Measurements from ENCODE around the gene DIAPH3. TPM values are rescaled to one million over a fixed set of nuclear protein-coding genes. Genes with fewer than 3 reads are reported as not detected.

Gene DIAPH3
- total and polyA plus RNA-seq, 2 experiments from 2014 or later: 2.9 to 5.2 TPM

DNA sequence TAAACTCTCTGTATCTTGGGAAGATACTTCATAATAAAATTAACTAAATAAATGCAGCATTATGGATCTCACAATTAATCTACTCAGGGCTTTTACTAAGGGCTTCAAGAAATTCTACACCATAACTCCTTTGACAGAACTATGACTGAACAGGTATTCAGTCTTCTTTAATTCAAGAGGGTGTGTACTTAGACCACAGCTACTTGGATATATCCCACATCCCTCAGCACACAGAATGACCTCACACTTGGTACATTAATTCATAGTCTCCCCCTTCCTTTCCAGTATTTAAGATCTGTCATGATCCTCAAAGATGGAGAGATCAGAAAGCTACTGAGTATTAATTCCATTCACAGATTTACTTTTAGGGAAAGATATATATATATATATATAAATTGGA, 11.6 kb downstream of the DIAPH3 start:
- H3K4me1 ChIP-seq (ENCODE audit: low read depth): no peaks in the 10 kb centered on the region
- no peak for DNase-seq (ENCODE audit: low read depth in 1 of 2, low spot score in 1 of 2)
- TF ChIP-seq, protein P1, sequence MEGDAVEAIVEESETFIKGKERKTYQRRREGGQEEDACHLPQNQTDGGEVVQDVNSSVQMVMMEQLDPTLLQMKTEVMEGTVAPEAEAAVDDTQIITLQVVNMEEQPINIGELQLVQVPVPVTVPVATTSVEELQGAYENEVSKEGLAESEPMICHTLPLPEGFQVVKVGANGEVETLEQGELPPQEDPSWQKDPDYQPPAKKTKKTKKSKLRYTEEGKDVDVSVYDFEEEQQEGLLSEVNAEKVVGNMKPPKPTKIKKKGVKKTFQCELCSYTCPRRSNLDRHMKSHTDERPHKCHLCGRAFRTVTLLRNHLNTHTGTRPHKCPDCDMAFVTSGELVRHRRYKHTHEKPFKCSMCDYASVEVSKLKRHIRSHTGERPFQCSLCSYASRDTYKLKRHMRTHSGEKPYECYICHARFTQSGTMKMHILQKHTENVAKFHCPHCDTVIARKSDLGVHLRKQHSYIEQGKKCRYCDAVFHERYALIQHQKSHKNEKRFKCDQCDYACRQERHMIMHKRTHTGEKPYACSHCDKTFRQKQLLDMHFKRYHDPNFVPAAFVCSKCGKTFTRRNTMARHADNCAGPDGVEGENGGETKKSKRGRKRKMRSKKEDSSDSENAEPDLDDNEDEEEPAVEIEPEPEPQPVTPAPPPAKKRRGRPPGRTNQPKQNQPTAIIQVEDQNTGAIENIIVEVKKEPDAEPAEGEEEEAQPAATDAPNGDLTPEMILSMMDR (IDR thresholded peaks at IDR 0.05; ENCODE audit: low read depth, low read length): no peak
- no peak overlapping the region for H3K4me3 ChIP-seq
- H3K36me3 ChIP-seq: no peaks in the 10 kb centered on the region
- H3K9me3 ChIP-seq (ENCODE audit: low read depth): no peaks in the 10 kb centered on the region
- no peaks in the 10 kb centered on the region for H3K27me3 ChIP-seq
- H3K27ac ChIP-seq: no peak overlapping the region

DNA sequence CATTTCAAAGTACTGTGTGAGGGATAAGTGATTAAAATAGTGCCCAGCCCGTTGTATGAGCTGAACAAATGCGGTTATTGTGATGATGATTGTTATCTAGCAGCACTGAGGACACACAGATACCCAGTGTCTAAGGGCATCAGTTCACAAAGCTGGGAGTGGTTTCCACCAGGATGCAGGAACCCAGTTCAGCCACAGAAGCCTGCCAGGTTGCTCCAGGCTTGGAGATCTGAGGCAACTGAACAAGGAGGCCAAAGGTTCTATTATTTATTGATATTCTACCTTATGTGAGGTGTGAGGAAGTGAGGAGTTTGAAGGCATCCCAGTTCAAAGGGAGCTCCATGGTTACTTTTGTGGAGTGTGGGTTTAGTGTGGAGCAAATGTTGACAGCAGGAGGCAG, 13.2 kb downstream of the DIAPH3 start:
- TF ChIP-seq, protein P1 (IDR thresholded peaks at IDR 0.05; ENCODE audit: low read depth, low read length): no peak
- Histone ChIP-seq H3K9me3 (ENCODE audit: low read depth) (no peaks in the 10 kb centered on the region), H3K4me3 (no peak overlapping the region), H3K36me3 (no peaks in the 10 kb centered on the region), H3K4me1 (ENCODE audit: low read depth) (no peaks in the 10 kb centered on the region), H3K27me3 (no peaks in the 10 kb centered on the region), H3K27ac (no peak overlapping the region)
- DNase-seq (ENCODE audit: low read depth in 1 of 2, low spot score in 1 of 2): no peak

DNA sequence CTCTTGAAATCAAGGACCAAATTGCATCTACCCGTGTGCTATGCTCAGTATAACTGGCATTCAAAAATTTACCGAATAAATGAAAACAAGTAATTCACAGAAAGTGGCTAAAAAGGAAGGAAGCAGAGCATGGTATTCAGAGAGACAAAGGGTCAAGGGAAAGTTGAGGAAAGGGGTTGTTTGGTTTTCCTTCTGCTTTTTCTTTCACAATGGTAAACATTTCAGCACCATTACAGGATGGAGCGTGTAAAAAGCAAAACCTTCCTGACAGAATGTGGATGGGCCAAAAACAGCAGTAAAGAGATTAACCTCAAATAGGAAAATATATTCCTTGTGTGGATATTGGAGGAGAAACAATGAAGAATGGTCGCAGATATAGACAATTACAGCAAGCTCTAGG, 14.8 kb downstream of the DIAPH3 start:
- Histone ChIP-seq H3K27ac (no peak overlapping the region), H3K4me3 (no peak overlapping the region), H3K27me3 (no peaks in the 10 kb centered on the region), H3K4me1 (ENCODE audit: low read depth) (no peaks in the 10 kb centered on the region), H3K36me3 (no peaks in the 10 kb centered on the region), H3K9me3 (ENCODE audit: low read depth) (no peaks in the 10 kb centered on the region)
- no peak for DNase-seq (ENCODE audit: low read depth in 1 of 2, low spot score in 1 of 2)
- TF ChIP-seq, protein P1 (IDR thresholded peaks at IDR 0.05; ENCODE audit: low read depth, low read length): no peak

DNA sequence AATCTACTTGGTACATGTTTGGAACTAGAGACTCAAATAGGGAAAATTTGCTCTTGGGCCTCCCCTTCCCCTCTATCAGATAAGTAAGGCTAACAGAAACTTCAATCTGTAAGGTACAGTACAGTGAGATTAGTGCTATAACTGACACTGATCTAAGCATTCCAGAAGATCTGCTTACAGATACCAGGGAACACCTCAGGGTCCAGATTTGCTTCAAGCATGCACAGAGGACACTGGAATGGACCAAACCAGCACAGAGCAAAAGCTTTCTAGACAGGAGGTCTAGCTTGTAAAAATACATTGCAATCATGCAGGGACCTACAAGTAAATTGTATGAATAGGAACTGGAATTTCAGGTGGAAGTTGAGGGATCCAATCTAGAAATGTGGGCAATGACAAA, 16.4 kb downstream of the DIAPH3 start:
- TF ChIP-seq, protein P1 (IDR thresholded peaks at IDR 0.05; ENCODE audit: low read depth, low read length): no peak
- no peaks in the 10 kb centered on the region for H3K27me3 ChIP-seq
- H3K27ac ChIP-seq: no peak overlapping the region
- H3K9me3 ChIP-seq (ENCODE audit: low read depth): no peaks in the 10 kb centered on the region
- no peak overlapping the region for H3K4me3 ChIP-seq
- no peaks in the 10 kb centered on the region for H3K36me3 ChIP-seq
- H3K4me1 ChIP-seq (ENCODE audit: low read depth): no peaks in the 10 kb centered on the region
- DNase-seq (ENCODE audit: low read depth in 1 of 2, low spot score in 1 of 2): no peak

DNA sequence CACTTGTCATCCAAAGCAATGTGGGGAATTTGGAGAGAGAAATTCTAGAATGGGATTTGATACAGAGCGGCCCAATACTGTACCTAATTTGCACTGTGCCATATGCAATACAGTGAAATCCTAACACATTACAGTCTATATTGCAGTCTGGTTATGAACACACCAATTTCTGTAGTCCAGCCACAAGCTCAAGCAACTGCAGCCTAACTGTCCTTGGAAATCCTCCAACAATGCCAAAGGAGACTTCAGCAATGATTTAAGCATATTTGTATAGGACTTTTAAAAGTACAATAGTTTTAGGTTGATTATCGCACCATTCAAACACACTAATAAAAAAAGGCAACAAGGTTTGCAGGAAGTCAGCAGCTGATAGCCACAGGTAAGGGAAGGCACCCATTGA, 17.3 kb downstream of the DIAPH3 start:
- H3K27ac ChIP-seq: no peak overlapping the region
- no peaks in the 10 kb centered on the region for H3K9me3 ChIP-seq (ENCODE audit: low read depth)
- TF ChIP-seq, protein P1 (IDR thresholded peaks at IDR 0.05; ENCODE audit: low read depth, low read length): no peak
- no peak overlapping the region for H3K4me3 ChIP-seq
- no peaks in the 10 kb centered on the region for H3K36me3 ChIP-seq
- H3K27me3 ChIP-seq: no peaks in the 10 kb centered on the region
- no peaks in the 10 kb centered on the region for H3K4me1 ChIP-seq (ENCODE audit: low read depth)
- DNase-seq (ENCODE audit: low read depth in 1 of 2, low spot score in 1 of 2): peak in 1 of 2 donors; percentile 58

DNA sequence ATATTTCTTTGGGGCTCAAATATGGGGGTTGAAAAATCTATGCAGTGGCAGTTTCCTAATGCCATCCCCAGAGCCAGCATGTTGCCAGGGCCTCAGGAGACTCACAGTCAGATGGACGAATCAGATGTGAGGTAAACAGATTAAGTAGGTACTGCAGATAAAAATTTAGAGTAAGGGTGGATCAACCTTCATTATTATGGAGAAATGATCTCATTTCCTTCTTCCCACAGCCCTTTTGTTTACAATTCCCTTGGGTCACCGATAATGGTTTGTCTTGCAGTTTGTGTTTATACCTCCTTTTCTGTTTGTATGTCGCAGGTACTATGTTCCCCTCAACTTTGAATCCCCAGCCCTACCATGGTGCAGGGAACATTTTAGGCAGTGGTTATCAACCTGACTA, 20.0 kb downstream of the DIAPH3 start:
- Histone ChIP-seq H3K36me3 (no peaks in the 10 kb centered on the region), H3K9me3 (ENCODE audit: low read depth) (no peaks in the 10 kb centered on the region), H3K4me3 (no peak overlapping the region), H3K27me3 (no peaks in the 10 kb centered on the region), H3K27ac (no peak overlapping the region), H3K4me1 (ENCODE audit: low read depth) (peaks cover 3% of the 10 kb centered on the region)
- TF ChIP-seq, protein P1 (IDR thresholded peaks at IDR 0.05; ENCODE audit: low read depth, low read length): no peak
- DNase-seq (ENCODE audit: low read depth in 1 of 2, low spot score in 1 of 2): no peak

All from cardiac muscle cell (in vitro differentiated cells and primary cell).